ENCODE results near the gene C2CD4A. TPM values are rescaled to one million over a fixed set of nuclear protein-coding genes. Genes with fewer than 3 reads are reported as not detected.

The C2CD4A gene
- total RNA-seq, 2 donors from 2014 or later = not detected

DNA sequence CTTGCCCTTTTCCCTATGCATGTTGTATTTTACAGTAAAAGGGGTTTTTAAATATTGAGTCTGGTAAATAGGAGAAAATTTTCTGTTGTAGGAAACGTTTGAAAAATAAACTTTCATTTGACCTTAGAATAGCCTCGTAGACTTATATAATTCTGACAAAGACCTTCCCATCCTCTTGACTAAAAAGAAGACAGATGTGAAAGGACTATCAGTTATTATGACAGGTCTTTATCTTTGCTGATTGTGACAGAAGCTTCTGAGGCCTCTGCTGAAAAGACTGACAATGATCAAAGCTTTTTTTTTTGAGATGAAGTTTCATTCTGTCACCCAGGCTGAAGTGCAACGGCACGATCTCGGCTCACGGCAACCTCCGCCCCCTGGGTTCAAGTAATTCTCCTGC lies 24.2 kb downstream of the C2CD4A start:
- no peak for DNase-seq
- no peak overlapping the region for H3K27ac ChIP-seq (ENCODE audit: low read depth, low read length)
- TF ChIP-seq, protein P1, sequence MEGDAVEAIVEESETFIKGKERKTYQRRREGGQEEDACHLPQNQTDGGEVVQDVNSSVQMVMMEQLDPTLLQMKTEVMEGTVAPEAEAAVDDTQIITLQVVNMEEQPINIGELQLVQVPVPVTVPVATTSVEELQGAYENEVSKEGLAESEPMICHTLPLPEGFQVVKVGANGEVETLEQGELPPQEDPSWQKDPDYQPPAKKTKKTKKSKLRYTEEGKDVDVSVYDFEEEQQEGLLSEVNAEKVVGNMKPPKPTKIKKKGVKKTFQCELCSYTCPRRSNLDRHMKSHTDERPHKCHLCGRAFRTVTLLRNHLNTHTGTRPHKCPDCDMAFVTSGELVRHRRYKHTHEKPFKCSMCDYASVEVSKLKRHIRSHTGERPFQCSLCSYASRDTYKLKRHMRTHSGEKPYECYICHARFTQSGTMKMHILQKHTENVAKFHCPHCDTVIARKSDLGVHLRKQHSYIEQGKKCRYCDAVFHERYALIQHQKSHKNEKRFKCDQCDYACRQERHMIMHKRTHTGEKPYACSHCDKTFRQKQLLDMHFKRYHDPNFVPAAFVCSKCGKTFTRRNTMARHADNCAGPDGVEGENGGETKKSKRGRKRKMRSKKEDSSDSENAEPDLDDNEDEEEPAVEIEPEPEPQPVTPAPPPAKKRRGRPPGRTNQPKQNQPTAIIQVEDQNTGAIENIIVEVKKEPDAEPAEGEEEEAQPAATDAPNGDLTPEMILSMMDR (conservative IDR thresholded peaks at IDR 0.05) = no peak
- Mint-ChIP-seq H3K4me1 (no peaks in the 10 kb centered on the region), H3K4me3 (no peak overlapping the region), H3K27me3 (ENCODE audit: insufficient read depth) (no peaks in the 10 kb centered on the region), H3K9me3 (peaks cover 4% of the 10 kb centered on the region), H3K36me3 (ENCODE audit: low read depth) (no peaks in the 10 kb centered on the region), H3K27ac (no peak overlapping the region)
- no peaks in the 10 kb centered on the region for H3K9me3 ChIP-seq (ENCODE audit: control insufficient read depth, low read length)
- no peaks in the 10 kb centered on the region for H3K36me3 ChIP-seq (ENCODE audit: control insufficient read depth, insufficient read depth, low read length)
- H3K27me3 ChIP-seq (ENCODE audit: control insufficient read depth, insufficient read depth, low read length, poor library complexity, severe bottlenecking) = no peaks in the 10 kb centered on the region
- H3K4me3 ChIP-seq (ENCODE audit: low read length) = no peak overlapping the region
- no peak overlapping the region for H3K9ac ChIP-seq (ENCODE audit: extremely low read depth, low read length, poor library complexity, severe bottlenecking)
- H3K4me1 ChIP-seq (ENCODE audit: control insufficient read depth, insufficient read depth, low read length) = no peaks in the 10 kb centered on the region
- WGBS, 2 experiments (ENCODE audit: insufficient coverage in 1 of 2, insufficient read length in 1 of 2) = 92 to 94% methylated on average over 4 to 7 of the region's 7 CpGs

DNA sequence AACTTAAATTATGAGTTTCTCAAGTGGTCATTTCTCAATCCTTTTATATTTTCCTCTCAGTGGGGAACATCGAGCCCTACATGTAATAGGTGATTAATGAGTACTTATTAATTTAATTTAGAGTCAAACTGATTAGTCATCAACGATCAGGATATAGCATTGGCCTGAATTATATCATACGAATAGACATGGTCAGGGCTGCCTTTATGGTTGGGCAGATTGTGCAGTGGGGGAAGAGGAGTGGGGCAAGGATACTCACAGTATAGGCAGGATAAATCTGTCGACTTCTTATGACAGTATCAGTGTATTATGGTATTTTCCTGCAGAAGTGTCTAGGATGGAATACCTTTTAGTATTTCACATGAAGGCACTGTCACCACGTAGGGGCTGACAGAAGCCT lies 27.0 kb downstream of the C2CD4A start:
- Histone ChIP-seq H3K9ac (ENCODE audit: extremely low read depth, low read length, poor library complexity, severe bottlenecking) (no peak overlapping the region), H3K9me3 (ENCODE audit: control insufficient read depth, low read length) (no peaks in the 10 kb centered on the region), H3K36me3 (ENCODE audit: control insufficient read depth, insufficient read depth, low read length) (no peaks in the 10 kb centered on the region), H3K4me3 (ENCODE audit: low read length) (no peak overlapping the region), H3K27ac (ENCODE audit: low read depth, low read length) (no peak overlapping the region), H3K4me1 (ENCODE audit: control insufficient read depth, insufficient read depth, low read length) (no peaks in the 10 kb centered on the region), H3K27me3 (ENCODE audit: control insufficient read depth, insufficient read depth, low read length, poor library complexity, severe bottlenecking) (no peaks in the 10 kb centered on the region)
- WGBS, 2 experiments (ENCODE audit: insufficient coverage in 1 of 2, insufficient read length in 1 of 2) = 83 to 90% methylated on average over 5 of the region's 5 CpGs
- Mint-ChIP-seq H3K27ac (no peak overlapping the region), H3K4me1 (no peaks in the 10 kb centered on the region), H3K4me3 (no peak overlapping the region), H3K36me3 (ENCODE audit: low read depth) (no peaks in the 10 kb centered on the region), H3K9me3 (no peaks in the 10 kb centered on the region), H3K27me3 (ENCODE audit: insufficient read depth) (peaks cover 2% of the 10 kb centered on the region)
- no peak for DNase-seq
- TF ChIP-seq, protein P1 (conservative IDR thresholded peaks at IDR 0.05) = no peak

DNA sequence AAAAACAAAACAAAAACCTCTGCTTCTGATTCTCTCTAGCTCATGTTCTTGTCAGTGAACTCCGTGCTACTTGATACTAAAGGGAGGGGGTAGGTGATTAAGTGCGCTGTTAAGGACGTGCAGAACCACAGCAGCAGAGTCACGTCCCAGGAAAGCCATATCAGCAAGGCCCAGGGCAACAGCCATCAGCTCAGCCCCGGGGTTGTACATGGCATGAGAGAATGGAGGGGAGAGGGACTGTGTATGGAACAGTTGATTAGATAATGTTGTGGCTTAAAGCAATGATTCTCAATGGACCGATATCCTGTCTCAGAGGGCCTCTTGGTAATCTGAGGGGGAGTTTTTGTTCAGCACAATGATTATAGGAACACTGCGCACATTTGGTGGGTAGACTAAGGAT lies 27.6 kb downstream of the C2CD4A start:
- H3K36me3 ChIP-seq (ENCODE audit: control insufficient read depth, insufficient read depth, low read length) = no peaks in the 10 kb centered on the region
- H3K27ac ChIP-seq (ENCODE audit: low read depth, low read length) = no peak overlapping the region
- H3K4me1 ChIP-seq (ENCODE audit: control insufficient read depth, insufficient read depth, low read length) = no peaks in the 10 kb centered on the region
- H3K9me3 Mint-ChIP-seq = no peaks in the 10 kb centered on the region
- H3K4me1 Mint-ChIP-seq = no peaks in the 10 kb centered on the region
- H3K27me3 Mint-ChIP-seq (ENCODE audit: insufficient read depth) = peaks cover 2% of the 10 kb centered on the region
- no peaks in the 10 kb centered on the region for H3K36me3 Mint-ChIP-seq (ENCODE audit: low read depth)
- H3K4me3 ChIP-seq (ENCODE audit: low read length) = no peak overlapping the region
- H3K9me3 ChIP-seq (ENCODE audit: control insufficient read depth, low read length) = no peaks in the 10 kb centered on the region
- 89 to 94% methylated on average over 5 to 7 of the region's 7 CpGs for WGBS, 2 experiments (ENCODE audit: insufficient coverage in 1 of 2, insufficient read length in 1 of 2)
- no peak for DNase-seq
- no peak overlapping the region for H3K27ac Mint-ChIP-seq
- TF ChIP-seq, protein P1 (conservative IDR thresholded peaks at IDR 0.05) = no peak
- H3K9ac ChIP-seq (ENCODE audit: extremely low read depth, low read length, poor library complexity, severe bottlenecking) = no peak overlapping the region
- no peak overlapping the region for H3K4me3 Mint-ChIP-seq
- no peaks in the 10 kb centered on the region for H3K27me3 ChIP-seq (ENCODE audit: control insufficient read depth, insufficient read depth, low read length, poor library complexity, severe bottlenecking)
